OCI-LY3 (cell line): Measurements from ENCODE around the gene OVCA2.

ENCODE experiments used
- EZH2phosphoT487 ChIP-seq: fragments of 200-600 bp; shearing (Covaris generic); IDR thresholded peaks from 2 replicates; pipeline ENCODE4 v1.6.1; 2018; ENCODE audit warnings: antibody characterized with exemption, mixed run types, low read depth
- TF ChIP-seq, protein P1 (sequence below): fragments of 200-600, 300-600 bp; sonication (generic); IDR thresholded peaks from 2 replicates; pipeline ENCODE4 v1.5.1; 2014; ENCODE audit warnings: antibody characterized with exemption, low read length, low read depth

DNA sequence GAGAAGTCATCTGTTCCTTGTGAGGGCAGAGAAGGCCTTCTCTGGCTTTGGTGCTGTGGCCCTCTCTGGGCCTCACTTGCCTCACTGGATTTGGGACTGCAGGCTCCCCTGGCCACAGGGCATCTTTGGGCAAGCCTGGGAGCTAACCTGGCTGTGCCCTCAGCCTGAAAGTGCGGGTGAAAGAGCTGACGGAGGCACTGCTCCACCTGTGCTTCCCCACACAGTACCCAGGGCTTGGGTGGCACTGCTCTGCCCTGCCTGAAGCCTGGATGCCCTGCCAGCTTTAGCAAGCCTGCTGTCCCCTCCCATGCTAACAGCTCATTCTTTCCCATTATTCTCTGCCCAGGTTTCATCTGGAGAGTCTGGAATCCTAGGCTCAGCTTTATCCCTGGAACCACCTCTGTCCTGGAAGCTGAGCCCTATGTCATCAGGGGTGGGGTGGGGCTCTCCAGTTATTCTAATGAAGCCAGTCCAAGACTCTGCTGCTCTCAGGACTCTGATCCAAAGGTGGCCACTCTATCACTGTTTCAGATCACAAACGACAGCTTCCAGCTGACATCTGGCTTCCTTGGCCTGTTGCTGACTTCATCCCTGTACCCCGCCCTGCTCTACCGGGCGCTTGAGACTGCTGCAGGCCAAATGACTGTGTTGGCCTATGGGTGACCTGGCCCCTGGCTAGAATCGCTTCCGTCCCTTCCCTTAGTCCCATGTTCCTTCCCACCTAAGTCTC lies 42.4 kb downstream of the OVCA2 start:
- TF ChIP-seq, protein P1, sequence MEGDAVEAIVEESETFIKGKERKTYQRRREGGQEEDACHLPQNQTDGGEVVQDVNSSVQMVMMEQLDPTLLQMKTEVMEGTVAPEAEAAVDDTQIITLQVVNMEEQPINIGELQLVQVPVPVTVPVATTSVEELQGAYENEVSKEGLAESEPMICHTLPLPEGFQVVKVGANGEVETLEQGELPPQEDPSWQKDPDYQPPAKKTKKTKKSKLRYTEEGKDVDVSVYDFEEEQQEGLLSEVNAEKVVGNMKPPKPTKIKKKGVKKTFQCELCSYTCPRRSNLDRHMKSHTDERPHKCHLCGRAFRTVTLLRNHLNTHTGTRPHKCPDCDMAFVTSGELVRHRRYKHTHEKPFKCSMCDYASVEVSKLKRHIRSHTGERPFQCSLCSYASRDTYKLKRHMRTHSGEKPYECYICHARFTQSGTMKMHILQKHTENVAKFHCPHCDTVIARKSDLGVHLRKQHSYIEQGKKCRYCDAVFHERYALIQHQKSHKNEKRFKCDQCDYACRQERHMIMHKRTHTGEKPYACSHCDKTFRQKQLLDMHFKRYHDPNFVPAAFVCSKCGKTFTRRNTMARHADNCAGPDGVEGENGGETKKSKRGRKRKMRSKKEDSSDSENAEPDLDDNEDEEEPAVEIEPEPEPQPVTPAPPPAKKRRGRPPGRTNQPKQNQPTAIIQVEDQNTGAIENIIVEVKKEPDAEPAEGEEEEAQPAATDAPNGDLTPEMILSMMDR = no peak
- TF ChIP-seq EZH2phosphoT487 = no peak
